CD14-positive monocyte (primary cell): ENCODE results near the gene RHOD. TPM values are rescaled to one million over a fixed set of nuclear protein-coding genes. Genes with fewer than 3 reads are reported as not detected.

Source experiments
- DNase-seq, 3 donors: peaks; one replicate each; pipeline ENCODE4 v3.0.0-alpha.2; 2011 to 2022
- H2AFZ ChIP-seq: 2 replicates; pipeline ENCODE4 v1.6.0; 2012; ENCODE audit warnings: mild to moderate bottlenecking, low read depth, low read length, inconsistent platforms; ENCODE audit not compliant: insufficient read depth, poor library complexity, severe bottlenecking
- H3K27ac ChIP-seq, 2 donors: 1 replicate in 1 of 2; 2 replicates in 1 of 2; pipeline ENCODE4 v1.5.1; 2012 to 2013; ENCODE audit warnings: low read length in 2 of 2, control low read depth in 1 of 2, inconsistent platforms in 1 of 2, low read depth in 1 of 2, mild to moderate bottlenecking in 1 of 2
- H3K27me3 ChIP-seq, 2 donors: one replicate each; pipeline versions ENCODE4 v1.6.0 to v1.6.1; 2011 to 2013; ENCODE audit warnings: low read length in 2 of 2; ENCODE audit not compliant: control insufficient read depth in 2 of 2, insufficient read depth in 2 of 2
- H3K36me3 ChIP-seq, 2 donors: replicated peaks in 1 of 2; 1 replicate in 1 of 2; 2 replicates in 1 of 2; pipeline versions ENCODE4 v1.5.1 to v1.6.1; 2012 to 2013; ENCODE audit warnings: low read length in 2 of 2, control low read depth in 1 of 2, inconsistent platforms in 1 of 2, mild to moderate bottlenecking in 1 of 2; ENCODE audit not compliant: insufficient read depth in 2 of 2, control insufficient read depth in 1 of 2
- H3K4me1 ChIP-seq, 2 donors: 1 replicate in 1 of 2; 2 replicates in 1 of 2; pipeline versions ENCODE4 v1.5.1 to v1.6.1; 2012 to 2013; ENCODE audit warnings: low read length in 2 of 2, control low read depth in 1 of 2, inconsistent platforms in 1 of 2, mild to moderate bottlenecking in 1 of 2, moderate library complexity in 1 of 2; ENCODE audit not compliant: insufficient read depth in 2 of 2, control insufficient read depth in 1 of 2
- H3K4me2 ChIP-seq: replicated peaks from 2 replicates; pipeline ENCODE3; 2012; ENCODE audit warnings: low read length, moderate library complexity, mild to moderate bottlenecking; ENCODE audit not compliant: poor library complexity, severe bottlenecking; ENCODE audit errors: extremely low read depth
- H3K4me3 ChIP-seq, 3 experiments: fragments of 200-600 bp in 1 of 3; sonication (generic) in 1 of 3; replicated peaks in 1 of 3; 1 replicate in 2 of 3; 2 replicates in 1 of 3; pipeline ENCODE4 v1.5.1; 2011 to 2013; ENCODE audit warnings: low read length in 3 of 3, mild to moderate bottlenecking in 3 of 3, control low read depth in 2 of 3, low read depth in 2 of 3, inconsistent platforms in 1 of 3, moderate library complexity in 1 of 3
- H3K79me2 ChIP-seq: 2 replicates; pipeline ENCODE4 v1.6.0; 2012; ENCODE audit warnings: mild to moderate bottlenecking, control low read depth, inconsistent platforms, low read length, moderate library complexity; ENCODE audit not compliant: insufficient read depth
- H3K9ac ChIP-seq: 2 replicates; pipeline ENCODE4 v1.6.0; 2017; ENCODE audit warnings: low read length, mild to moderate bottlenecking; ENCODE audit not compliant: insufficient read depth, poor library complexity, severe bottlenecking
- H3K9me3 ChIP-seq, 2 donors: replicated peaks in 1 of 2; 1 replicate in 1 of 2; 2 replicates in 1 of 2; pipeline versions ENCODE4 v1.5.1 to v1.6.1; 2012 to 2013; ENCODE audit warnings: low read length in 2 of 2, control low read depth in 1 of 2; ENCODE audit not compliant: control insufficient read depth in 1 of 2, insufficient read depth in 1 of 2
- H4K20me1 ChIP-seq: 2 replicates; pipeline ENCODE4 v1.6.0; 2012; ENCODE audit warnings: mild to moderate bottlenecking, low read length, control low read depth, moderate library complexity; ENCODE audit not compliant: insufficient read depth
- H3K27ac Mint-ChIP-seq, 7 donors: one replicate each; pipeline ENCODE4 v1.8.0; 2020; ENCODE audit warnings: mild to moderate bottlenecking in 7 of 7, mixed read lengths in 7 of 7, moderate library complexity in 6 of 7, inconsistent platforms in 2 of 7
- H3K27me3 Mint-ChIP-seq, 3 donors: one replicate each; pipeline ENCODE4 v1.8.0; 2021 to 2022; ENCODE audit warnings: low read depth in 3 of 3, mild to moderate bottlenecking in 3 of 3, mixed read lengths in 3 of 3, moderate library complexity in 3 of 3, inconsistent platforms in 1 of 3
- H3K36me3 Mint-ChIP-seq, 2 donors: one replicate each; pipeline ENCODE4 v1.8.0; 2020; ENCODE audit warnings: mixed read lengths in 2 of 2, inconsistent platforms in 1 of 2, mild to moderate bottlenecking in 1 of 2
- H3K4me1 Mint-ChIP-seq: one replicate; pipeline ENCODE4 v1.8.0; 2020; ENCODE audit warnings: mild to moderate bottlenecking, mixed read lengths
- H3K4me3 Mint-ChIP-seq, 2 donors: one replicate each; pipeline ENCODE4 v1.8.0; 2020; ENCODE audit warnings: mild to moderate bottlenecking in 2 of 2, mixed read lengths in 2 of 2, moderate library complexity in 1 of 2
- H3K9me3 Mint-ChIP-seq, 7 donors: one replicate each; pipeline ENCODE4 v1.8.0; 2020 to 2022; ENCODE audit warnings: mixed read lengths in 7 of 7, mild to moderate bottlenecking in 6 of 7, moderate library complexity in 6 of 7, inconsistent platforms in 2 of 7
- WGBS: methylation state at CpG from one replicate; pipeline ENCODE4 v1.1.5; 2013; ENCODE audit warnings: missing lambda C conversion rate; ENCODE audit not compliant: insufficient coverage; 5-methylcytosine and 5-hydroxymethylcytosine counted together
- intact Hi-C, 2 donors: fragments of 100-400 bp; cut with micrococcal nuclease; formaldehyde crosslinking; loops; one replicate each; pipeline versions ENCODE4 v1.15.0 to v1.15.1; 2023
- polyA plus RNA-seq, 3 donors: library from polyadenylated mRNA; depleted of rRNA in 1 of 3; unstranded in 2 of 3; stranded (reverse) in 1 of 3; fragments of 300-500 nt in 2 of 3; fragments of >200 nt in 1 of 3; fragmentation: Illumina TruSeq in 2 of 3; gene quantifications; 1 replicate in 2 of 3; 2 replicates in 1 of 3; pipeline ENCODE4 v1.2.3, GENCODE V29; 2012 to 2021
- TF ChIP-seq, protein P1 (sequence below): fragments of 200-600 bp; IDR thresholded peaks from one replicate; pipeline ENCODE4 v1.8.0; 2022; ENCODE audit warnings: antibody characterized with exemption, mild to moderate bottlenecking

Gene RHOD
- polyA plus RNA-seq, 3 donors, result not detected

DNA sequence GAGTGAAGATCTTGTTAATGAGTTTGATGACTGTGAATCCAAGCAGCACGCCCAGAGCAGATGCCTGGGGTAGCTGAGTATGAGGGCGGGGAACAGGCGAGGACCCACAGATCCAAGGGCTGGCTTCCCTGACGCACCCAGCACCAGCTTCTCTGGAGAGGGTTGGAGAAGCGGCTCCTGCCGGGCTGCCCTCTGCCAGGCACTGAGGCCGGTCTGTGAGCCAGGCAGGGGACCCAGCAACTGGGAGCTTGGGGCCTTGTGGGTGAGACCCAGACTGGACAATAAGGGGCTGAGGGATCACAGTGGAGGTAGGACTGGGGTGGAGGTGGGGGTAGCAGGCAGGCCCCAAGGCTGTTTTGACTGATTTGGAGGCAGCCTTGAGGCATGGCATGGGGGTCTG is 42.3 kb upstream of the RHOD start:
- Histone ChIP-seq H3K9ac (no peak overlapping the region), H3K27ac (no peak overlapping the region), H3K4me3 (no peak overlapping the region), H2AFZ (no peak overlapping the region), H3K27me3 (no peaks in the 10 kb centered on the region), H3K9me3 (no peaks in the 10 kb centered on the region), H3K4me1 (no peaks in the 10 kb centered on the region), H3K36me3 (no peaks in the 10 kb centered on the region), H4K20me1 (no peaks in the 10 kb centered on the region), H3K4me2 (no peak overlapping the region), H3K79me2 (no peaks in the 10 kb centered on the region)
- TF ChIP-seq, protein P1, sequence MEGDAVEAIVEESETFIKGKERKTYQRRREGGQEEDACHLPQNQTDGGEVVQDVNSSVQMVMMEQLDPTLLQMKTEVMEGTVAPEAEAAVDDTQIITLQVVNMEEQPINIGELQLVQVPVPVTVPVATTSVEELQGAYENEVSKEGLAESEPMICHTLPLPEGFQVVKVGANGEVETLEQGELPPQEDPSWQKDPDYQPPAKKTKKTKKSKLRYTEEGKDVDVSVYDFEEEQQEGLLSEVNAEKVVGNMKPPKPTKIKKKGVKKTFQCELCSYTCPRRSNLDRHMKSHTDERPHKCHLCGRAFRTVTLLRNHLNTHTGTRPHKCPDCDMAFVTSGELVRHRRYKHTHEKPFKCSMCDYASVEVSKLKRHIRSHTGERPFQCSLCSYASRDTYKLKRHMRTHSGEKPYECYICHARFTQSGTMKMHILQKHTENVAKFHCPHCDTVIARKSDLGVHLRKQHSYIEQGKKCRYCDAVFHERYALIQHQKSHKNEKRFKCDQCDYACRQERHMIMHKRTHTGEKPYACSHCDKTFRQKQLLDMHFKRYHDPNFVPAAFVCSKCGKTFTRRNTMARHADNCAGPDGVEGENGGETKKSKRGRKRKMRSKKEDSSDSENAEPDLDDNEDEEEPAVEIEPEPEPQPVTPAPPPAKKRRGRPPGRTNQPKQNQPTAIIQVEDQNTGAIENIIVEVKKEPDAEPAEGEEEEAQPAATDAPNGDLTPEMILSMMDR, result no peak
- DNase-seq, result no peak
- H3K4me3 Mint-ChIP-seq, result no peak overlapping the region
- intact Hi-C loops, result no loop called here
- H3K27me3 Mint-ChIP-seq, result peaks cover 9 to 40% (median 14%) of the 10 kb centered on the region in 3 donors
- peaks cover 0 to 2% (median 0%) of the 10 kb centered on the region in 7 donors for H3K9me3 Mint-ChIP-seq
- no peak overlapping the region for H3K27ac Mint-ChIP-seq
- H3K36me3 Mint-ChIP-seq, result no peaks in the 10 kb centered on the region
- WGBS, result over 99% methylated on average over 7 of the region's 7 CpGs
- no peaks in the 10 kb centered on the region for H3K4me1 Mint-ChIP-seq

DNA sequence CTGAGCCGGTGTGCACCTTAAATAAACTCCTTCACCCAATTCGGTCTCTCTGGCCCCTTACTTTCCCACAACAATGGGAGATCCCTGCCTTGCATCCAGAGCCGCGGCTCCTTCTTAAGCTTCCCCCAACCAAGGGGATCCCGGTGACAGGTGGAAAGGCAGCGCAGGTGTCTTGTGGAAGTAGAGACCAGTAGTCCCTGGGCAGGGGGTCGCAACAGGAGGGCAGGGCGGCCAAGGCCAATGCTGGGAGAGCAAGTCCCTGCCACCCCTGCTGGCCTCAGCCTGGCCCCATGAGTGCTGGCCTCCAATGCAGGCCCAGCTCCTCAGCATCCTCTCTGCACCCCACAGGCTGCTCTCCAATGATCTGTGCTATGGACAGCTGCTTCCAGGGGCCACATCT is 41.6 kb upstream of the RHOD start:
- Histone ChIP-seq H3K4me2 (no peak overlapping the region), H3K9ac (no peak overlapping the region), H3K4me1 (no peaks in the 10 kb centered on the region), H3K4me3 (no peak overlapping the region), H3K27me3 (peaks cover 0 to 3% of the 10 kb centered on the region in 2 donors), H3K79me2 (no peaks in the 10 kb centered on the region), H2AFZ (no peak overlapping the region), H4K20me1 (no peaks in the 10 kb centered on the region), H3K9me3 (no peaks in the 10 kb centered on the region), H3K27ac (no peak overlapping the region), H3K36me3 (no peaks in the 10 kb centered on the region)
- Mint-ChIP-seq H3K27ac (peak overlapping the region in 1 of 7 donors; percentile 25), H3K36me3 (no peaks in the 10 kb centered on the region), H3K4me3 (no peak overlapping the region), H3K9me3 (peaks cover 0 to 3% (median 0%) of the 10 kb centered on the region in 7 donors), H3K27me3 (peaks cover 13 to 45% (median 15%) of the 10 kb centered on the region in 3 donors), H3K4me1 (no peaks in the 10 kb centered on the region)
- no peak for DNase-seq
- TF ChIP-seq, protein P1, result no peak
- 93% methylated on average over 3 of the region's 8 CpGs for WGBS
- intact Hi-C loops, result no loop called here
